NCI-H82 (cell line): ENCODE data around the gene AHI1.
"Not testable (repeated sequence)": the region's sequence is repeated elsewhere in the genome, so short reads cannot be mapped to it uniquely, and the experiment has no call there.

ENCODE experiments used
- DNase-seq: peaks from one replicate; lab custom pipeline; 2025; lab: John Stamatoyannopoulos, UW

Gene AHI1

DNA sequence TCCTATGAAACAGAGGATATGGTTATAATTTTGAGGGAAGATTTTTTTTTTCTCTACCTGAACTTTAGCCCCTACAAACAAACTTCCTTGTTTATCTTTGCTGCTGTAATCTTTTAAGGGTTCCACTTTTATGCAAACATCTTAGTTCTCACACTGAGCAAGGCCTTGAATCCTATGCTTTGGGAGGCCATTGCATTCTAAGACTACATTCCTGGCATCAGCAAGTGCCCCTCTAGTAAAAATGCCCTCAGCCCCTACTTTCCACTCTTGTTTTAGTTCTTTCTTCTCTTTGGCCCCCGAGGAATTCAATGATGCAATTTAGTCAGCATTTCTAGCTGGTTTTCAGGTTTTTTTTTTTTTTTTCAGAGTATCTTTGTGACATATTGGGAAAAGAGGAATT is 8.1 kb upstream of the AHI1 start:
- no peak for DNase-seq

DNA sequence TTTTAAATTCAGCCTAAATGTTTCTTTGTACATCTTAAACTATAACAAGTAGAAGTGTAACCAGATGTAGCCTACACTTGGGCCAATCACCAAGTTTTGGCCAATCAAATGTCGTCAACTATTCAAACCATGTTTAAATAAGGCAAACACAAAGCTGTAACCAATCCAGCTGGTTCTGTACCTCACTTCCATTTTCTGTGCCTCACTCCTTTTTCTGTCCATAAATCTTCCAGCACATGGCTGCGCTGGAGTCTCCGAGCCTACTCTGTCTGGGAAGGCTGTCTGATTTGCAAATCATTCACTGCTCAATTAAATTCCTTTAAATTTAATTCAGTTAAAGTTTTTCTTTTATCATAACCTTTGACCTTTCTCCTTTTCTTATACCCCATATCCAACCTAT is 7.7 kb upstream of the AHI1 start:
- no peak for DNase-seq

DNA sequence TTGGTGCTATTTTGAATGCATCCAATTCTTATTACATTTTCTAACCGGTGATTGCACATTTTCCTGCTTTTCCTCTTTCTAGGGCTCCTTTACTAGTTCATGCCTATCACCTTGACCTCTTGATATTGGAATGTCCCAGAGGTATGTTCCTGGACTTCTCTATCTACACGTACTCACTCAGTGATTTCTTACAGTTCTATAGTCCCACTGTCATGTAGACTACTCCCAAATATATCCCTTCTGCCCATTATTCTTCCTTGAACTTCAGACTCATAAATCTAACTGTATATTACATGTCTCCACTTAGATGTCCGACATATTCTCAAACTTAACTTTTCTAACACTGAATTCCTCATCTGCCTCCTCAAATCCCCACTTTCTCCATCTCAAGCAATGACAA is 7.2 kb upstream of the AHI1 start:
- no peak for DNase-seq

DNA sequence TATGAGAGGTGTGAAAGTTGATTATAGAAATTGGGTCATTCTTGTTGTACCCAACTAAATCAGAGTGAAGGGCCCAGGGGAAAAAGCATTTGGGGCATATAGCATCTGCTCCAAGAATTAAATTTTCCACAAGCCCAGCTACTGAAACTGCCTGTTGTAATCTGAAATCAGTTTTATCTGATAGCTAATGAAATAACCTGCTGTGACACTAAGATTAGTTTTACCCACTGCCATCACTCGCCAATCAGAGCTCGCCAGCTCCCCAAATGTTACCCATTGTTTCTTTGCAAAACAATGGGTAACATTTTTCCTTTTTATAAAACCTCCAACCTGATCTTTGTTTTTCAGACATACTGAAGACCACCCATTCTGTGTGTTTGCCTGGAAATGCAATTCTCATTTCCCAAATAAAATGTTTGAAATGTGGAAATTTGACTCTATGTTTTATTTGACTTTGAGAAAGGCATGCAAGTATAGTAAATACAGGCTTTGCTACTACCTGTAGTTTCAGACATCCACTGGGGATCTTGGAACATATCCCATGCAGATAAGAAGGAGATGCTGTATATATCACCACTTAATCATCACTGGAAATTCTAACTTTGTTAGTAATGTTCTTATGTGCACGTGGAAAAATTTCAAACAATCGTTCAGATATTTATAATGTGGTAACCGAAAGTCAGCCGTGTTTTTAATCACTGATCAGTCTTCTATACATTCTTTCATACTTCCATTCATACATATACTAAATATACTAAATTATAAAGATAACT is 6.3 kb upstream of the AHI1 start:
- DNase-seq = peak; percentile 42

DNA sequence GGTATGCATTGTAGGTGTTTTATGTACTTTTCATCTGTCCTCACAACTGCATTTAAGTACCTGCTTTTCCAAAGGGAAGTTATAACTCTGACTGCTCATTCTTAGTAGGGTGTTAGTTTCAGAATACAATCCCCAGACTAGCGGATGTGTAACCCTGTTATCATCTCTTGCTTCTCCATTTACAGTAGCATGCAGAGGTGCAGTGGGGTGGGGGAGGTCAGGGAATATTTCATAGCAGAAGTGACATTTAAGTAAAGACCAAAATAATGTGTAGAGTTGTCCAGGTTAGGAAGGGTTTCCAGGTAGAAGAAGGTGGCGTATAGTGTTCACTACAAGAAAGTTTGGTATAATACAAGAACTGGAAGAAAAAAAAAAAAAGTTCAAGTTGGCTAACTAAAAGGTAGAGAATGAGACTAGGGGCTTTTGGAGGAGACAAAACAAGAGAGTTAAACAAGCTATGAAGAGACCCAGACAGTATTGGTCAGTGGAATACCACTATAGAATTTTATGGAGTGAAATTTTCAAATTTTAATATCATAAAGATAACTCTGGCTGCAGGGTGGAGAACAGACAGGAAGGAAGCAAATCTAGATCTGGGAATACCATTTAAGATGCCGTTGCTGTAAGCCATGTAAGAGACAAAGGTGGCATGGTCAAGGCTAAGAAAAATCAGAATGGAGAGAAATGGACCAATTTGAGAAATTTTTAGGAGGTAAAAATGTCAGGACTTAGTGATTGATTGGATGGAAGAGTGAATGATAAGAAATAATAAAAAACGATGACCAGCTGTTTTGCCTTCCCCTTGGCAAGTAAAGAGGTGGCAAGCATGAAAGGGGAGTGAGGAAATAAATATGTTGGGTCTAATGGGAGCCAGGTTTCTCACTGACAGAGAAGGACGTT is 2.2 kb upstream of the AHI1 start:
- no peak for DNase-seq

DNA sequence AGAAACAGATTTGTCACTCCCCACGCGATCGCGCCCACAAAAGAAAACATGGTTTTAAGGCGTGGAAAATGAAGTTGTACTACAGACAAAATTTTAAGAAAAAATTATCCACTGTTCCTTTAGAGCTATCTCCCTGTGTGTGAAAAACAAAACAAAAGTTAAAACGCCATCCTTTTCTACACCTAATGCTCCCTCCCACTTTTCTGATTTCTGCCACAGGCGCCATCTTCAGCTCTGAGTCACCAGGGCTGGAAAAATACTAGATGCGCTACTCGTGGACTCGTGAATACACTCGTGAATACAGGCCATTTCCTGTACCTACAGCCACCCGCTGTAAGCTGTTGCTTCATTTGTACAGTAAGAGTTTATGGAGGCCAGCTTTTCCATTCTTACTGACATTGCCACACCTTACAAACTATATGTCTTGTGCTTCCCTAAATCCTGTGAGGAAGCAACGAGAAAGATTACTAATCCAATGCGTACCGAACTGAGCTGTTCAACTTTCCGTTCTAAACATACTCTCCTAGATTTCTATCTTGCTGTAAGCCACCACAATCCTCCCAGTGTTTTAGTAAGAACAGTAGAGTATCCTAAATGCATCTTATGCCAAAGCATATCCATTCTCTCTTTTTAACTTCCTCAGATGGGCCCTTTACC is 773 bp upstream of the AHI1 start:
- DNase-seq = peak; percentile 63

DNA sequence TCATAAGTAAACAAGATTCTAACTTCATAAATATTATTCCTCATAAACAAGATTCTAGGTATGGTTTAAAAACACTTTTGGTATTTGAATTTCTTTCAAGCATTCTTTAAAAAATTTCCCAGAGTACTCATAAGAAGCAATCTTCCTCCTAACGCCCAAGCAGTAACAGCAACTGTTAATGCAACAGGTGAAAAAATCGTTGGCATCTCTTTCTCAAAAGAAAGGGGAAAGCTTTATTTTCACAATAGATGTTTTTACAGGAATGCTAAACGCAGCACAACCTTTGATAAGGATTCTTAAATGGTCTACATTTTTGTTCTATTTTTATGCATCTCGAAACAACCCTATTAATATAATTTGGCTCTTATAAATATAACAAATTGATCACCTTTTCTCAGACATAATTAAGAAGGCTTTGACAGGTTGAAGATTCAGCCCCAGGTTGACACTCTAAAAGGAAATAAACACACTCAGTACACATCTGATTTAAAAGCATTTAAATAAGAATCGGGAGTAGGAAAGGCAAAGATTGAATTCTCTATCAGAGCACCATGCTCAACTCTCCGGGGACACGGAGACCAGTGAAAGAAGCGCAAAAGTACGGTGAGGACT is 634 bp downstream of the AHI1 start:
- peak; percentile 22 for DNase-seq

DNA sequence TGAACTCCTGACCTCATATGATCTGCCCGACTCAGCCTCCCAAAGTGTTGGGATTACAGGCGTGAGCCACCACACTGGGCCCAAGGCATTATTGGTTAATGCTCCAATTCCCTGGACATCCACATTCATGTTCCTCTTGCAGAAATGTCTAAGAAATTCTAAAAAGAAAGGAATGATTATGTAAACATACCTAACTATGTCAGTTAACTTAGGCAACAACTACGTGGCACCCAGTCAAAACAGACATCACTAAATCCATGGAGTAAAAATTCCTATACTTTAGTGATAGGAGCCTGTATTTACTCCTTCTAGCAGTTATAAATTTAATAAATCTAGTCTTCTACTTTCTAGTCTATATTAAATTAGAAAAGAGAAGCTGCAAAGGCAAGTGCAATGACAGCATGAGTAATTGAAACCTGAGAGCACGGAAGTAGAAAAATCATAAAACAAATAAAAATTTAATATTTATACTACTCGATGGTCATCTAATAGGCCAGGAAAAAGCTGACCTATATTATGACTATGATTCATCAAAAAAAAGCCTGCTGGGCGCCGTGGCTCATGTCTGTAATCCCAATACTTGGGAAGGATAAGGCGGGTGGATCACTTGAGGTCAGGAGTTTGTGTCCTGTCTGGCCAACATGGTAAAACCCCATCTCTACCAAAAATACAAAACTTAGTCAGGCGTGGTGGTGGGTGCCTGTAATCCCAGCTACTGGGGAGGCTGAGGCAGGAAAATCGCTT is 4.2 kb downstream of the AHI1 start:
- no peak for DNase-seq

DNA sequence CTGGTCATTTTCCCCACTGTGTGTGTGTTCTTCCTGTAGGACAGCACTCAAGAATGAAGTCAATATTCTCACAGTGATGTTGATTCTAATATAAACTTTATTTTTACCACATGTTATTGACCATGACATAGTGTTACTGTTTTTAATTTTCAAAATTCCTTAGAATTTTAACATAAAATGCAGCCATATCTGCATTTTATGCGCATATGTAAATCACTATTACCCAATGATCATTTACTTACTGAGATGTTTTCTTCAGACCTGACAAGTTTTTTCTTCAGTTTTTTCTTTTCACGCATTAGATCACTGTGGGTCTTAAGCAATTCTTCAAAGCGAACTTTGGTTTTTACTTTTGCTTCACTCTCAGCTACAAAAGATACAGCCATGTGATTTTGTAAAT is 7.2 kb downstream of the AHI1 start:
- DNase-seq = no peak

DNA sequence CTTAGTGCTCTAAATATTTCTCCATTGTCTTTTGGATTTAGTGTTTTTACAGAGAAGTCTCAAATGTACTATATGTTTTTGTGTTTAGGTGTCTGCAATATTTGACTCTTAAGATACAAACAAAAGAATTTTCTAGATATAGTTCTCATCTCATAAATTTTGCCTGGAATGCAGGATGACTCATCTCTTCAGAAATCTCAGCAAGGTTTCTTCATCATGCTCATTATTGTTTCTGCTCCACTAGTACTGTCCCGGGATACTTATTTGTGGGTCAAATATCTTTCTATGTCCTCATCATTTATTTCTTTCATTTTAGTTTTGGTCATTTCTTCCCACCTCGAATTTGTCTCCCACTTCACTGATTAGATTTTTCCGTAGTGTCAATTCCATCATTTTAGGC is 9.5 kb downstream of the AHI1 start:
- no peak for DNase-seq

DNA sequence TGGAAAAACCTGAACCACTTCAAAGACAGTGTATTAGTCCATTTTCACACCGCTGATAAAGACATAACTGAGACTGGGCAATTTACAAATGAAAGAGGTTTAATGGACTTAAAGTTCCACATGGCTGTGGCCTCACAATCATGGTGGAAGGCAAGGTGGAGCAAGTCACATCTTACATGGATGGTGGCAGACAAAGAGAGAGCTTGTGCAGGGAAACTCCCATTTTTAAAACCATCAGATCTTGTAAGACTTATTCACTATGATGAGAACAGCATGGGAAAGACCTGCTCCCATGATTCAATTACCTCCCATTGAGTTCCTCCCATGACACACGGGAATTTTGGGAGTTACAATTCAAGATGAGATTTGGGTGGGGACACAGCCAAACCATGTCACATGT is 13.6 kb downstream of the AHI1 start:
- not testable (repeated sequence) for DNase-seq

DNA sequence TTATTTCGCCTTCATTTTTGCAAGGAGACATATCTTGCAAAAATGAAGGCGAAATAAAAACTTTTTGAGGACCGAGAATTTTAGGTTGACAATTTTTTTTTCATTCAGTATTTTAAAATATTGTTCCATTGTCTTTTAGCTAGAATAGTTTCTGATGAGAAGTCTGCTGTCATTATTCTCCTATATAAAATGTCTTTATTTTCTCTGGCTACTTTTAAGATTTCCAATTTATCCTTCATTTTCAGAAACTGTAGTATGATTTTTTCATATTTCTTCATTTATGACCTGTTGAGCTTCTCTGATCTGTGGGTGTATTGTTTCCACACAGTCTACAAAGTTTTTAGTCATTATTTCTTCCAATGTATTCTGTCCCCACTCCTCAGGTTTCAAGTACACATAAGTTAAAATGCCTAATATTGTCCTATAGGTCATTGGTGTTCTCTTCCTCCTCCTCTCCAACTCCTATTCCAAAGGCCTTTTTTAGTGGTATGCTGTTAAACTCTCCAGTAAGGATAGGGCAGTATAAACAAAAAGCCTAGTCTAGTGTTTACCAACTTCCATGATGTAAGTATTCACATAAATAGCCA is 15.7 kb downstream of the AHI1 start:
- DNase-seq = peak; percentile 7

DNA sequence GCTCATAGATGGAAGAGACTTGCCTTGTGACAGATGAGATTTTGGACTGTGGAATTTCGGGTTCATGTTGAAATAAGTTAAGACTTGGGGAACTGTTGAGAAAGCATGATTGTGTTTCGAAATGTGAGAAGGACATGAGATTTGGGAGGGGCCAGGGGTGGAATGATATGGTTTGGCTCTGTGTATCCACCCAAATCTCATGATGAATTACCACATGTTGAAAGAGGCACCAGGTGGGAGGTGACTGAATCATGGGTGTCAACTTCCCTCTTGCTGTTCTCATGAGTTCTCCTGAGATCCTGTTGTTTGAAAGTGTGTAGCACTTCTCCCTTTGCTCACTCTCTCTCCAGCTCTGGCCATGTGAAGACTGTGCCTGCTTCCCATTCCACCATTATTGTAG is 17.9 kb downstream of the AHI1 start:
- no peak for DNase-seq

DNA sequence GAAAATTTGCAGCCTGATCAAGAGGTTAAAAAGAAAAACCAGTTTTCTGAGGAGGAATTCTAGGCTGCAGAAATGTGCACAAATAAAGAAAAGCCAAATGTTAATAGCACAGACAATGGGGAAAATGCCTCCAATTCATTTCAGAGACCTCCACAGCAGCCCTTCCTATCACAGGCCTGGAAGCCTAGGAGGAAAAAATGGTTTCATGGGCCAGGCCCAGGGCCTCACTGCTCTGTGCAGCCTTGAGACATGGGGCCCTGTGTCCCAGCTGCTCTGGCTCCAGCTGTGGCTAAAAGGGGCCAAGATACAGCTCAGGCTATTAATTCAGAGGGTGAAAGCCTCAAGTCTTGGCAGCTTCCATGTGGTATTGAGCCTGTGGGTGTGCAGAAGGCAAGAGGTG is 18.9 kb downstream of the AHI1 start:
- no peak for DNase-seq

DNA sequence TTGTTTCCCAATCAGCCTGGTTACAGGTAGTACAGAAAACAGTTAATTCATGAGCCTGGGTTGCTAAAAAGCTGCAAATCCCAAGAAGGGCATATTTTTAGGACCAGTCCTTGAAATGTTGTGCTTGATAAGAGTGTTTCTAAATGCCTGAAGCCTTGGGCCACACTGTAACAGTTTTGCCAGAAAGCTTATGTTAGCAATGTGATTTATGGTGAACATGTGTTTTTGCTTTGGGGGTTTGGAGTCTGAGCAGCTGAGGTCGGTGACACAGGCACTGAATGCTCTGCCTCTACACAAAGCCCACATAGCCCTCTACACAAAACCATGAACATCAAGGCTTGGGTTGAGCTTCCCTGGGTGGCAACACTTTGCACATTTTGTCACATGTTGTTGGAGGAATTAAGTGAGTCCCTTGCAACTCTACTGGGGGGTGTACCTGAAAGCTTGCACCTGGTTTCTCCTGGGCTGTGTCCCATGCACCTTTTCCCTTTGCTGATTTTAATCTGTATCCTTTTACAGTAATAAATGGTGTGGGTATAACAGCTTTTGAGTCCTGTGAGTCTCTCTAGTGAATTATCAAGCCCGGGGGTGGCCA is 22.2 kb downstream of the AHI1 start:
- DNase-seq = no peak

DNA sequence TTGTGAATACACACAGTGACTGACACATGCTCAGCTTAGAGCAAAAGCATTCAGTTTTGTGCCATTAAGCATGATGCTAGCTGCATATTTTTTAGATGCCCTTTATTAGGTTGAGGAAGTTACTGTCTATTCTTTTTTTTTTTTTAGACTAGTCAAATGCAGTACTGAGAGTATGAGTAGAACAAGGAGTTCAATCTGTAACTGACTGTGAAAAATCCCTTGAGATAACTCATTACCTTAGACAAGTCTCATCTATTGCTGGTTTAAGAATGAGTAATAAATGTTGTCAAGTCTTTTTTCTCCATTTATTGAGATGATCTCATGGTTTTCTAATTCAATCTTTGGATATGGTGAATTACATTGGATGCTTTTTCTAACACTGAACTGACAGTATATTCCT is 23.2 kb downstream of the AHI1 start:
- DNase-seq = no peak

DNA sequence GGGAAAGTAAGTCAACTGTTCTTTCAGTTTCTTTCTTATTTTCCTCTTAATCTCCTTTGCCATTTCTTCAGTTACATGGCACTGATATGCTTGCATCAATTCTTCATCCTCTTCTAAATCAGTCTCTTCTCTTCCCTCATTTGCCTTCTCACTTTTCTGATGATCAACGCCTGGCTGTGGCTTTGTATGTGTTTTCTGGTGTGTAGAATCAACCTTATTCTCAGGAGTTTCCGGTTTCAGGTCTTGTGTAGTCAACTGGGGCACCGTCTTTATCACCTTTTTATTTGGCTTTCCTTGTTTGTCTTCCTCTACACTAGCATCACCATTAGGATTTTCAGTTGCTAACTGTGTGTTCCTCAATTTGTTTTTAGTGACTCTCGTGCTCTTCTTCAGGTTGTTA is 31.6 kb downstream of the AHI1 start:
- no peak for DNase-seq

DNA sequence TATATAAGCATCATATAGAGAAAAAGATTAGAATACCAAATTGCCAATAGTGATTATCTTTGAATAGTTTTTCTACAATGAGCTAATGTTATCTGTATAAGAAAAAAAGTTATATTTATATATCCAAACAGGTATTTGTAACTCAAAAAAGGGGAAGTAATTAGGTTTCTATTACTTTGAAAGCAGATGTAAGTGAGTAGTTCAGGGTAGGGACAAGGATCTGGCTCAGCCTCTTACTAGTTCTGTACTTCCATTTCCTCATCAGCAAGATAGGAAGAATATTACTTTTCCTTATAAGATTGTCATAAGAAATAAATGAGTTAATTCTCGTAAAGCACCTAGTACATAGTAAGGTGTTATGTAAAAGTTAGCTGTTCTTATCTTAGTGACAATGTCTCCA is 32.2 kb downstream of the AHI1 start:
- DNase-seq = no peak

DNA sequence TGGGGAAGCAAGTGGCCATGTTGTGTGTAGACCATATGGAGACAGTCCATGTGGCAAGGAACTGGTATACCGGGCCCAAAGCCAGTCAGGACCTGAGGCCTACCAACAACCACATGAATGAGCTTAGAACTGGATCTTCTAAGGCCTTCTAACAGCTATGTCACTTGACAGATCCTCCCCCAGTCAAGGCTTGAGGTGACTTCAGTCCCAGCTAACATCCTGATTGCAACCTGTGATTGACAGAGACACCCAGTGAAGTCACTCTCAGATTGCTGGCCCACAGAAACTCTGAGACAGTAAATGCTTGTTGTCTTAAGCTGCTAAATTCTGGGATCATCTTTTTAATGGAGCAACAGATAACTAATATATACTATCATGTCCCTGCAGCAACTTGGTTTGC is 32.9 kb downstream of the AHI1 start:
- no peak for DNase-seq

DNA sequence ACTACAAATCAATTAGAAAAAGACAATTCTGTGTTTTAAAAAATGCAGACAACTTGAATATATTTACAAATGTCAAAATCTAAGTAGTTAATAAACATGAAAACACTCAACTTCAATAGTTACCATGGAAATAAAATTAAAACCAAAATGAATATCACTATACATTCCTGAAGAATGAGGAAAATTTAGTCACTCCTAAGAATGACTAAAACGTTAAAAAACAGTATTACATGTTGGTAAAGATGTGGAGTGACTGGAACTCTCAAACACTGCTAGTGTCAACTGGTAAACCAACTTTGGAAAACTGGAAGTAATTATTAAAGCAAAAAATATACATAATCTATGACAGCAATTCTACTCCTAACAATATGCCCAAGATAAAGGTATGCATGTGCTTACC is 36.3 kb downstream of the AHI1 start:
- DNase-seq = no peak

DNA sequence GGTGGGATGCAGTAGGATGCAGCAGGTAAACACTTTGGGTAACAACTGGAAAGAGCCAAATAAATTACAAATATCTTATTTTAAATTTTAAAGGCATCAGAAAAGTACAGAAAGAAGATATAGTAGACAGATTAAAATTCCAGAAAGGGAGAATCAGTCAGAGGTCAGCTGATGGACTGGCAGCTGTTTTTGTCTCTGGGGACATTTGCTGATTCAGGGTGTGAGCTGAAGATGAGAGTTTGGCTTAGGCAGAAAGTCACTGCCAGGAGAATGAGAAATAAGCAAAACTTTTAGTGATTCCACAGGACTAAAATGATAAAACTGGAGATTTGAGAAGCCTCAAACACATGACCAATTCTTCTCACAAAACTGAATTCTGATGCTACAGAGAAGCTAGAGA is 39.5 kb downstream of the AHI1 start:
- no peak for DNase-seq
